GM12801 (cell line): ENCODE data around the gene MLXIPL.

ENCODE experiments used
- CTCF ChIP-seq: IDR thresholded peaks from one replicate; pipeline ENCODE4 v1.5.1; 2011; ENCODE audit warnings: control low read depth; ENCODE audit not compliant: insufficient read length; ENCODE audit errors: extremely low read depth

The MLXIPL gene

GRCh38 chr7:73573276-73573675 is 51.0 kb downstream of the MLXIPL start:
- no peak for TF ChIP-seq CTCF

GRCh38 chr7:73572767-73573186 is 51.5 kb downstream of the MLXIPL start:
- TF ChIP-seq CTCF = no peak

- TF ChIP-seq CTCF = no peak
Observed at GRCh38 chr7:73570977-73571376, 53.3 kb downstream of the MLXIPL start.

- no peak for TF ChIP-seq CTCF
Observed at GRCh38 chr7:73570521-73570920, 53.8 kb downstream of the MLXIPL start.

- no peak for TF ChIP-seq CTCF
Observed at GRCh38 chr7:73569042-73569608, 55.2 kb downstream of the MLXIPL start.

- TF ChIP-seq CTCF = no peak
Observed at GRCh38 chr7:73567846-73568685, 56.3 kb downstream of the MLXIPL start.

- no peak for TF ChIP-seq CTCF
Observed at GRCh38 chr7:73567140-73567539, 57.2 kb downstream of the MLXIPL start.
